ENCODE measurements around the gene TES.
"Not testable (repeated sequence)": the region's sequence is repeated elsewhere in the genome, so short reads cannot be mapped to it uniquely, and the experiment has no call there.

TES gene

GRCh38 chr7:116224492-116225098, 14.3 kb downstream of the TES start:
- no peak for DNase-seq

DNA sequence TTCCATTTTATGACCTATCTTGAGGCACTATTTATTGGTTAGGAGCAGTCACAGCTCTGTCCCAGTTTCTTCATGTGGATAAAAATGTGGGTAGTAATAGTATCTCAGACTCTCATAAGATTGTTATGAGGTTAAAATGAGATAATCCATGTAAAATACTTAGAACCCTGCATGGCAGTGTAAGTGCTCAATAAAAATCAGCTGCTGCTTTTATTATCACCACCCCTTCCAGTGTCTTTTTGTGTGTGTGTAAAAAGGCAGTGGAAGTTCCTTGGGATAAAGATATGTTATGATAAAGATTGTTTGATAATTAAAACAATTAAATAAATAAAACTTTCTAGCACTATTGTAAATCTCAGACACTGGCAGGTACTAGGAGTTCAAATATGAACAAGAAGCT, 15.5 kb downstream of the TES start:
- DNase-seq, result no peak

DNA sequence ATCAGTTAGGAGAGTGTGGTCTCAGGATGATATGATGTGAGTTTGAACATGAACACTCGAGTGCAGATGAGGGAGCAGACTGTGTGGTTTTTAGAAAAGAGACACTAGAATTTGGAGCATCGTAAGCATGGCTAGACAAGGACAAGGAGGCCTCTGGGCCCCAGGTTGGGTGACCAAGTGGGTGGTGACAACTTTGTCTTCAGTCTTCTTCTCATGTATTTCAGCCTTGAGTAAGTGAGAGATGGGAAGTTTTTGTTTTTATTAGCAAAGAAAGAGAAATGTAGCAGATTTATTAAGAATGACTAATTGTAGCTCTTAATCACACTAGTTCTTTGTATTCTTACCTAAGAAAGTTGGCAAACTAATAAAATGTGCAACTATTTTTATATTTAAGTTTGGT, 16.3 kb downstream of the TES start:
- DNase-seq, result no peak

DNA sequence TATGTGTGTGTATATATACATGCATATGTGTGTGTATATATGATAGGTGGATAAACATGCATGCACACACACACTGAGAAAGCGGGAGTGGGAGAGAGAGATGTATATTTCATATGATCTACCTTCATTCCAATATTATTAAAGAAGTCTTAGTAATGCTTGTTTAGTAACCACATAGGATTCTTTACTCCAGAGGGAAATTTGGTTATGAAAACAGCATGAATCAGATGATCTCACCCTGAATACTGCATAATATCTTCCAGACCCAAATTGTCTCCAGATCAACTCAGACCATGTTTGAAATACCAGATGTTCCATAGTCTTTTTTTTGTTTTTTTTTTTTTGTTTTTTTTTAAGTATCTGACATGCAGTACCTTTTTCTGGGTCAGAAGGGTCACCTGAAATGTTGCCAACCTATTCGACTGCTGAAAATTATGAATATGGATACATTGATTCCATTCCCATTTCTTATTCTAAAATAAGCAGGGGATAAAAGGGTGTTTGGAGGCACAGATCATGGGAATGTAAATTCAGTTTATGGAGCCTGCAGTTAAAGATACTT, 17.4 kb downstream of the TES start:
- DNase-seq, result no peak

- DNase-seq, result no peak
These were observed 17.9 kb downstream of the TES start for GRCh38 chr7:116228241-116228640.

GRCh38 chr7:116229366-116229765, 19.0 kb downstream of the TES start:
- DNase-seq, result no peak

DNA sequence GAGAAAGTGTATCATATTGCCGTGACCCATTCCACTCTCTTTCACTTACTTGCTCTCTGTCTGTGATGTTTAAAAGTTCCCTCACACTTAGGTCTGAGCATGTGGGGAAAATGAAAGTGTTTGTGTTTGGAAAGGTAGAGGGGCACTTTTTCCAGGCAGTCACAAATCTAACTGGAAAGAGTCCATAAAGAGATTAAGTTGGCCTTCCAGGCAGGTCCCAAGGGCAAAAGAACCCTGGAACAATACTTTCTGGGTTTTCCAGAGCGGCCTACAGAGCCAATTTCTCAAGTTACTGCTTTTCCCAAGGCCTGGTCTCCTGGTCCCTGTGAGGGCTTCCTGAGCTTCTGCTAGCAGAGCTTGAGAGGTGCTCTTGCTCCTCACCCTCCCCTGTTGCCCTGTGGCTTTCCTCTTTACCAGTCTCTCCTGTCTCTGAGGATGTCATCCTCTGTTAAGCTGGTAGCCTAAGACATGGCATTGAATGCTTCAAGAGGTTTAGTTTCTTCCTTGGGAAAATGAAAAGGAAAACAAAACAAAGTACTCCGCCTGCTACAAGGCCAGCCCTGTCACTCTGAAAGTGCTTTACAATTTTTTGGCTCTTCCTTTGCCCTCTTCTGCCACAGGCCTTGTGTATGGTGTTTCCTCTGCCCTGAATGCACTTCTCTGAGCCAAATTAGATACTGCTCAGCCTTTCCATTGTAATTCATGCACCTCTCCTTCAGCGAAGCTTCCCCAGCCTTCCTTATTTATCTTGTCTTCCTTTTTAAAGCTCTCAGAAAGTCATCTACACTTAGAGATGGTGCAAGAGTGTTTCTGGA, 20.1 kb downstream of the TES start:
- DNase-seq, result no peak

DNA sequence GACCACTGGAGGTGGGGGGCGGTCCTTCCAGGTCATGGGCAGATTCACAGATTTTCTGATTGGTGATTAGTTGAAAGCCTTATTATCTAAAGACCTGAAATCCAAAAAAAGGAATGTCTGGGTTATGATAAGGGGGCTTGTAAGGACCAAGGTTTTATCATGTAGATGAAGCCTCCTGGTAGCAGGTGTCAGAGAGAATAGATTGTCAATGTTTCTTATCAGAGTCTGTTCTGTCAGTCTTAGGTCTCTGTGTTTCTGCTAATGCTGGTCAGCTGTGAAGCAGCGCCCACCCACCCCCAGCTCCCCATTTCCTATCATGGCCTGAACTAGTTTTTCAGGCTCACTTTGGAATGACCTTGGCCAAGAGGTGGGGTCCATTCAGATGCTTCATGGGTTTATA, 21.2 kb downstream of the TES start:
- no peak for DNase-seq

- DNase-seq, result no peak
These were observed 21.6 kb downstream of the TES start for GRCh38 chr7:116231949-116232348.

GRCh38 chr7:116232350-116232749, 22.0 kb downstream of the TES start:
- no peak for DNase-seq

GRCh38 chr7:116232920-116233319, 22.6 kb downstream of the TES start:
- DNase-seq, result no peak

- no peak for DNase-seq
These were observed 24.3 kb downstream of the TES start for GRCh38 chr7:116234517-116235200.

GRCh38 chr7:116235380-116235779, 25.0 kb downstream of the TES start:
- DNase-seq, result no peak

DNA sequence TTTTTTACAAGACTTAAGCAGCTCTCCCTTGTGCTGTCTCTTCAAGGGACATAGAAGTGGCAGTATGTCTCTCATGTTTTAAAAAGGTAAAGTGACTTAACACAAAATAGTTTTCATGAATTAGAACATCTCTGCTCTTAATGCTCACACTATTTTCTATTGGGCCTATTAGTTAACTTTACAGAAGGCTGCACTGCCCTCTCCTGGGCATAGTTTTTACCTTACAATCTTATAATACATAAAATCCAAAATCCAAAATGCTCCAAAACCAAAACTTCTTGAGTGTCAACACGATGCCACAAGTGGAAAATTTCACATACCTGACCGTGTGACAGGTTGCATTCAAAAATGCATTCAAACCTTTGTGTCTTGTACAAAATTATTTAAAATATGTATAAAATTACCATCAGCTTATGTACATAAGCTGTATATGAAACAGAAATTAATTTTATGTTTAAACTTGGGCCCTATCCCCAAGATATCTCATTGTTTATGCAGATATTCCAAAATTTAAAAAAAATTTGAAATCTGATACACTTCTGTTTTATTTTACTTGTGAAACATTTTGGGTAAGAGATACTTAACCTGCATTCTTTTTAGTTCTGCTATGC, 25.8 kb downstream of the TES start:
- no peak for DNase-seq

- DNase-seq, result no peak
These were observed 28.7 kb downstream of the TES start for GRCh38 chr7:116239020-116239419.

DNA sequence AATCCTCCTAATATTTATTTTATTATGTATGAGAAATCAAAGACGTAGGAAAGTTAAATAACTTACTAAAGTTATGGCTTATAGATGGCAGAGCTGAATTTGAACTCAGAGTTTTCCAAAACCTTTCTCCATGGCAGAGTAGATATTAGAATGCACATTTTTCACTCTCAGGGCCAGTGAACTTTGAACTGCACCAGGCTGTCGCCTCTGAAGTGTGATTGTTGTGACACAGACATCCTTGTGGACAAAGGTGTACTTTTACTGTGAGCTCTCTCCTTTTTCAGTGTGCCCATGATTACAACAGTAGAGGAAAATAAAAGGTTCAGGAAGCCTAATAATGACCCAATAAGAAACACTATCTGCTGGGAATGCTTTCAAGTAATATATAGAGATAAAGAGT, 29.1 kb downstream of the TES start:
- no peak for DNase-seq

DNA sequence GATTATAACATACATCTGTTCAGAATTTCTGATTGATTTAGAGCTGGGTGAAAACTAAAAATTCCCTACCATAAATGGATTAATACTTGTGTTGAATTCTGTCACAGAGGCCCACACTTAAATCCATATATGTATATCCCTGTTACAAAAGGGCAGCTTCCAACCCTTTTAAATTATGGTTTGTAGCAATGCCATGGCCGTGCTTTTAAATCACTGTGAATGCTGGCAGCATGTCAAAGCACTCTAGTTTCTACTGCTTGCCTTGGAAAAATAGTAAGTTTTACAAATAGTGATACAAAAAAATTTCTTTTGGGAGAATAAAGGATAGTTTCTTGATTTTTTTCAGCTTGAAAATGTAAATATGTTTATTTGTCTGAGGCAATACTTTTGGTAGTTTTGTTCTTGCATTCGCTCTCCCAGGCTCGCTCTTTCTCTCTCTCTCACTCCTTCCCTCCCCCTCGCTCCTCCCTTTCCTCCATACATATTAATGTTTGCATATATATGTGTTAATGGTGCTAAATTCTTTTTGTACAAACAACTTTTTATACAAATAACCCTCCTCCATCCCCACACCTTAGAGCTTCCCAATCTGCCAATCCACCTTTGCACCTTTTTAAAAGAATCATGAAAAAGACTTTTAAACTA, 29.8 kb downstream of the TES start:
- no peak for DNase-seq

DNA sequence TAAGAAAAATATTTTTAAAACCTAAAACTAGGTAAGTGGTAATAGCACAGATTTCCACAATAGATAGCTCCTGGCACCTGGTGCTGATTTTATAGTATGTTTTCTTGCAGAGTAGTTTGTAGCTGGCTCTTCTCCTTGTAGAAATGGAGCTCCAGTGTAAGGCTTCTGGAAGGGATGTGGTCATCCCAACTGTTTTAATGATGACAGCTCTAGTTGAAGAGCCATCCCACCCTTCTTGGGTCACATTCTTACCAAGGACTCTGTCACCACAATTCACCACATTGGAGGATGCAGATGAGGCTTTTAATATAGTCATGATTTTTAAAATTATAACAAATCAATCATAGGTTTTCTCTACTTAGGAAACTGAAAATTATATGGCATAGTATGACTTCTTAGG, 31.0 kb downstream of the TES start:
- DNase-seq, result no peak

GRCh38 chr7:116242178-116242577, 31.8 kb downstream of the TES start:
- no peak for DNase-seq

GRCh38 chr7:116242759-116243158, 32.4 kb downstream of the TES start:
- DNase-seq, result no peak

- not testable (repeated sequence) for DNase-seq
These were observed 34.5 kb downstream of the TES start for GRCh38 chr7:116244803-116245202.

GRCh38 chr7:116246357-116246756, 36.0 kb downstream of the TES start:
- no peak for DNase-seq

Measured in GOT3 (cell line).